Measurements from ENCODE around the gene USP37.
"Not testable (repeated sequence)": the region's sequence is repeated elsewhere in the genome, so short reads cannot be mapped to it uniquely, and the experiment has no call there.

USP37 gene

DNA sequence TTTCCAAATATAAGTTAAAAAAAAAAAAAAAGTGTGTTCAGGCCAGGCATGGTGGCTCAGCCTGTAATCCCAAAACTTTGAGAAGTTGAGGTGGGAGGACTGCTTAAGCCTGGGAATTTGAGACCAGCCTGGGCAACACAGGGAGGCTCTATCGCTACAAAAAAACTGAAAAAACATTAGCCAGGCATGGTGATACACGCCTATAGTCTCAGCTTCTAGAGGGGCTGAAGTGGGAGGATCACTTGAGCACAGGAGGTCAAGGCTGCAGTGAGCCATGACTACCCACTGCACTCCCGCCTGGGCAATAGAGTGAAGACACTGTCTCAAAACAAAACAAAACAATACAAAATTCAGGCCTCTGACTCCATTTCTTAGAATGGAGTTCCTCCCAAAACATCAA is 9.2 kb downstream of the USP37 start:
- Histone ChIP-seq H3K4me3 (no peak overlapping the region), H3K4me2 (no peak overlapping the region), H3K36me3 (peaks cover 87% of the 10 kb centered on the region), H3K27me3 (no peaks in the 10 kb centered on the region), H3K4me1 (peaks cover 7% of the 10 kb centered on the region; the same call in 1 of the 2 replicates), H4K20me1 (peaks cover 37% of the 10 kb centered on the region), H3K27ac (no peak overlapping the region), H3K9ac (no peak overlapping the region), H3K9me3 (no peaks in the 10 kb centered on the region)
- TF ChIP-seq Cebpa-rat (IDR thresholded peaks at IDR 0.05) = no peak

DNA sequence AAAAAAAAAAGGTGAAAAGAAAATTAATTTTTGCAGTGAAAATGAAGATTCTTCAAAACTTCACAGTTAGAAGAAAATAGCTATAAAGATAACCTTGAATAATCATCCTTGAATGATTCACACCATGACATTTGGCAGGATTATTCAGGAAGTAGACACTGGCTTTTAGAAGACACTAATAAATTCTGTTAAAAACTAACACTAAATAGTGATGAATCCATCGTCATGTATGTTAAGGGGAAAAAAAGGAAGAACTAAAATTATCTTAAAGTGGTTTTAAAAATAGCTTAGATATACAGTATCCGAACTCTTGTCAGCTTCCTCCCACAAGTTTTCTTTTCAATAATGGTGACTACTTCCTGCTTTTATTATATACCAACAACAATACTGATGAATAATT is 10.2 kb downstream of the USP37 start:
- Histone ChIP-seq H3K4me3 (no peak overlapping the region), H3K9ac (no peak overlapping the region), H3K27me3 (no peaks in the 10 kb centered on the region), H3K9me3 (no peaks in the 10 kb centered on the region), H3K36me3 (peaks cover 87% of the 10 kb centered on the region), H4K20me1 (peaks cover 27% of the 10 kb centered on the region), H3K27ac (no peak overlapping the region), H3K4me1 (peaks cover 7% of the 10 kb centered on the region; the same call in 1 of the 2 replicates), H3K4me2 (no peak overlapping the region)
- TF ChIP-seq Cebpa-rat (IDR thresholded peaks at IDR 0.05) = no peak

DNA sequence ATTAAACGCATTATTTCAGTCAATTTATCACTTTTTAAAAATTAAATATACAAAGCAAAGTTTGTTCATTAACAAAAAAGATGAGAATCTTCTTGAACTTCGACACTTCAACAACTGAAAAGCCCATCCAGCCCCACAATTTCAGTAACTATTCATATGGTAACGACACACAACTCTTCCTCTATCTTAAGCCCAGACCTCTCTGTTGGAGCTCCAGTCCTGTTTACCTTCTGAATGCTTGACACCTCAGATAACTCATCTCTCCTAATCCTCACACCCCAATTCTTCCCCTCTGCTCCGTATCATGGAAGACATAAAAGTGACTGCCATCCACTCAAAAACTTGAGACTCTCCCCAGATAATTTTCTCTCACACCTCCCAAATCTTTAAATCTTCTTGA is 12.6 kb downstream of the USP37 start:
- Histone ChIP-seq H3K36me3 (peaks cover 86% of the 10 kb centered on the region), H3K9ac (no peak overlapping the region), H3K4me3 (no peak overlapping the region), H4K20me1 (peaks cover 5% of the 10 kb centered on the region; the same call in 1 of the 2 replicates), H3K27ac (no peak overlapping the region), H3K4me2 (no peak overlapping the region), H3K27me3 (no peaks in the 10 kb centered on the region), H3K4me1 (peaks cover 7% of the 10 kb centered on the region; the same call in 1 of the 2 replicates), H3K9me3 (no peaks in the 10 kb centered on the region)
- no peak for TF ChIP-seq Cebpa-rat (IDR thresholded peaks at IDR 0.05)

DNA sequence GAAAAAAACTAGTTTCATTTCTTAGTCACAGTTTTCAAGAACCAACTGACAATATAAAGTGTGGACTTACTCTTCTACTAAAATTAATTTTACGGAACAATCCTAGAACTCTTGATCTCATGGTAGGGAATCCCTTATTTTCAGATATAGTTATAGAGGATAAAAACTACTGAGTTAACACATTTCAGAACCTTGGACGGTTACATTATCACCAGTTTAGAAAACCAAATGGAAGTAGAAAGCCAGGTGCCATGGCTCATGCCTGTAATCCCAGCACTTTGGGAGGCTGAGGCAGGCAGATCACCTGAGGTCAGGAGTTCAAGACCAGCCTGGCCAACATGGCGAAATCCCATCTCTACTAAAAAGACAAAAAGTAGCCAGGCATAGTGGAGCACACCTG is 13.9 kb downstream of the USP37 start:
- not testable (repeated sequence) for H3K27ac ChIP-seq, H4K20me1 ChIP-seq, H3K4me2 ChIP-seq, H3K27me3 ChIP-seq, H3K9ac ChIP-seq, H3K4me1 ChIP-seq, H3K4me3 ChIP-seq, H3K9me3 ChIP-seq
- H3K36me3 ChIP-seq = peaks cover 82% of the 10 kb centered on the region

DNA sequence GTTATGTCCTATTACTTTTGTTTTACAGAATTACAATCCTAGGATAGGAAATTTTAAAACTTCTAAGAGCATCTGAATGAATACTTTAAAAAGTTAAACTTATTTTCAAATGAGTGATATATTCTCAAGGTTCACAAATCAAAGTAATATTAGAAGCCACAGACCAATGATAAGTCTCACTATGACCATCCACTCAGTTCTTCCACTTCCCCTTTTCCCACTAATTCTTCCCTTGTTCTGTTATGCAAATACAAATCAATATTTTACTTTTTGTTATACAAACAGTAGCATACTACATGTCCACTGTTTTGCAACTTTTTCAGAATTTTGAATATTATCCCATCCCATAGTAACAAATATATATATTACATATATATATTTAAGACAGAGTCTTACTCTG is 20.2 kb downstream of the USP37 start:
- Histone ChIP-seq H3K27ac (no peak overlapping the region), H4K20me1 (no peaks in the 10 kb centered on the region), H3K27me3 (no peaks in the 10 kb centered on the region), H3K36me3 (peaks cover 89% of the 10 kb centered on the region), H3K9ac (no peak overlapping the region), H3K4me2 (no peak overlapping the region), H3K9me3 (no peaks in the 10 kb centered on the region), H3K4me3 (no peak overlapping the region), H3K4me1 (no peaks in the 10 kb centered on the region)
- TF ChIP-seq Cebpa-rat (IDR thresholded peaks at IDR 0.05) = no peak

DNA sequence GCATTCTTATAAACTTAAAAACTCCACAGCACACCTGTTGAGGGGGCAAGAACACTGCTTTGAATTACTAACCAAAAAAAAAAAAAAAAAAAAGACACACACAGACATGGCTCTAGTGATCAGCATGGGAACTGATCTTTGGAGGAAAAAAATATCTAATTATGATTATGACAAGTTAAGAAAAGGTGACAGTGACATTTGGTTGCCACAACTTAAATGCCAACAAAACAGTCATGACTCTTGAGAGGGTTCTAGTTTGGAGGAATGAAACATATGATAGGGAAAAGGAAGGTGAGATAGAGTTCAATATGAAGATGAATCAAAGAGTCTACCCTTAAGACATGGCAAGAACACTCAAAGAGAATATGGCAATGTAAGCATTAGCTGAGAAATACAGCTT is 20.6 kb downstream of the USP37 start:
- H3K9ac ChIP-seq = no peak overlapping the region
- no peak overlapping the region for H3K4me3 ChIP-seq
- no peaks in the 10 kb centered on the region for H4K20me1 ChIP-seq
- no peaks in the 10 kb centered on the region for H3K4me1 ChIP-seq
- H3K27me3 ChIP-seq = no peaks in the 10 kb centered on the region
- no peak overlapping the region for H3K4me2 ChIP-seq
- no peak overlapping the region for H3K27ac ChIP-seq
- no peaks in the 10 kb centered on the region for H3K9me3 ChIP-seq
- no peak for TF ChIP-seq Cebpa-rat (IDR thresholded peaks at IDR 0.05)
- H3K36me3 ChIP-seq = peaks cover 89% of the 10 kb centered on the region

DNA sequence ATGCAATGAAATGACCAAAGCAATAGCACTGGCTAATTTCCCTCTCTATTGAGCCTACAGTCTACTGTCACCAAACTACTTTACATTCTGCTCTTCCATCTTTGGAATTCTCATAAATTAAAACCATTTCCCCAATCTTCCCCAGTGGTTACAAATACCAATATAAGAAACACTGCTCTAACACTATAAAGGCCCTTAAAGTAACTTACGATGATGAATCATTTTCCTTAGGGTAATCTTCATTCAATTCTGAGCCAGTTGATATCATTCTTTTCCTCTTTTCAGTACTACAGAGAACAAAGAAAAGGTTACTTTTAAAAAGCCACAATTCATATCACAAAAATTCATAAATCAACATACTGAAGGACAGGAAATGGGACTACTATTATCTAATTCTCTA is 22.1 kb downstream of the USP37 start:
- no peaks in the 10 kb centered on the region for H3K27me3 ChIP-seq
- H3K9ac ChIP-seq = no peak overlapping the region
- peaks cover 89% of the 10 kb centered on the region for H3K36me3 ChIP-seq
- H3K9me3 ChIP-seq = no peaks in the 10 kb centered on the region
- no peak overlapping the region for H3K27ac ChIP-seq
- no peak overlapping the region for H3K4me3 ChIP-seq
- H3K4me2 ChIP-seq = no peak overlapping the region
- H3K4me1 ChIP-seq = no peaks in the 10 kb centered on the region
- no peaks in the 10 kb centered on the region for H4K20me1 ChIP-seq
- TF ChIP-seq Cebpa-rat (IDR thresholded peaks at IDR 0.05) = no peak

DNA sequence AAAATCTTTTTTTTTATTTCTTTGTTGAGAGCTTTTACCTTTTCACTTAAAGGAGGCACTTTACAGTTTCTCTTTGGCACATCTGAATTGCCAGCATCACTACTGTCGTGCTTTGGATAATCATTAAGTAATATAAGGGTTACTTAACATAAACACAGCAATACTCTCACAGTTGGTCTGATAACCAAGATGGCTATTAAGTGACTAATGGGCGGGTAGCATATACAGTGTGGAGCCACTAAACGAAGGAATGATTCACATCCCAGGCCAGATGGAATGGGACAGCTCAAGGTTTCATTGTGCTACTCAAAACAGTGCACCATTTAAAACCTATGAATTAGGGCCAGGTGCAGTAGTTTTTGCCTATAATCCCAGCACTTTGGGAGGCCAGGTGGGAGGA is 28.1 kb downstream of the USP37 start:
- no peak for TF ChIP-seq Cebpa-rat (IDR thresholded peaks at IDR 0.05)
- Histone ChIP-seq H3K36me3 (peaks cover 100% of the 10 kb centered on the region), H3K4me1 (no peaks in the 10 kb centered on the region), H3K4me3 (no peak overlapping the region), H3K9ac (no peak overlapping the region), H3K27ac (no peak overlapping the region), H4K20me1 (peaks cover 28% of the 10 kb centered on the region; the same call in 1 of the 2 replicates), H3K9me3 (no peaks in the 10 kb centered on the region), H3K4me2 (no peak overlapping the region), H3K27me3 (no peaks in the 10 kb centered on the region)

DNA sequence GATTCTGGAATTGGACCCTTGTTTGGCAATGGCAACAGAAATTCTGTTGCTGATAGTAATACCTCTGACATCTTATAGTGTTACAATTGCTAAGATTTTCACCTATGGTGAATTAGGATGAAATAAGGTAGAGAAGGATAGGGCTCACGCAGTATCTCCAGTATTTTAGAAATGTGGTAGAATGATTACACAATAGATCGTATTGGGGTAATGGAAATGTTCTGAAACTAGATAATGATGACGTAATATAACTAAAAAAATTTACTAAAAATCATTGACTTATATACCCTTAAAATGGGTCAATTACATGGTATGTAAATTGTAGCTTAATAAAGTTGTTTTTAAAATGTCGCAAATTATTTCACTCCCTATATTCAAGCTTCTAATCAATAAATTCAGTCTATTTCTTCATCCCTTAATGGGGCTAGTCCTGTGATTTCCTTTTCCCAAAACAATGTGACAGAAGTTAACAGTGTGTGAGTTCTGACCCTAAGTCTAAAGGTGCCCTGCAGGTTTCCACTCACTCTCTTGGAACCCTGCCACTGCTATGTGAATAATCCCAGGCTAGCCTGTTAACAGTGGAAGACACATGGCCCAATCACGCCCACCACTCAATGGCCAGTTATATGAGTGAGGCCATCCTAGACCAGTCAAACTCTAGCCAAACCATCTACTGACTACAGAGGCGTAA is 31.2 kb downstream of the USP37 start:
- Histone ChIP-seq H3K9ac (no peak overlapping the region), H3K9me3 (no peaks in the 10 kb centered on the region), H3K4me1 (no peaks in the 10 kb centered on the region), H3K4me2 (no peak overlapping the region), H4K20me1 (peaks cover 28% of the 10 kb centered on the region; the same call in 1 of the 2 replicates), H3K27ac (no peak overlapping the region), H3K36me3 (peaks cover 100% of the 10 kb centered on the region), H3K4me3 (no peak overlapping the region), H3K27me3 (no peaks in the 10 kb centered on the region)
- TF ChIP-seq Cebpa-rat (IDR thresholded peaks at IDR 0.05) = no peak

DNA sequence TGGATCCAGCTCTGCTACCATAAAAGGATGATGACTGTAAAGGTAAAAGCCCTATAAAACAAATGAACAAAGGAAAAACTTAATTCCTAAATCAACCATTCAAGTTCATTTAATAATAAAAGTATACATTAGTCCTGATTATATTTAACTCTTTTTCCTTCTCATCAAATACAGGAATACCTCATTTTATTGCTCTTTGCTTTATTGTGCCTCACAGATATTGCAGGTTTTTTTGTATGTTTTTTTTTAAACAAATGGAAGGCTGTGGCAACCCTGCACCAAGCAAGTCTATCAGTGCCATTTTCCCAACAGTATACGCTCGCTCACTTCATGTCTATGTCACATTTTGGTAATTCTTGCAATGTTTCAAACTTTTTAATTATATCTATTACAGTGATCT is 38.2 kb downstream of the USP37 start:
- Histone ChIP-seq H3K27ac (no peak overlapping the region), H3K9me3 (peaks cover 43% of the 10 kb centered on the region), H4K20me1 (no peaks in the 10 kb centered on the region; the same call in 1 of the 2 replicates), H3K9ac (no peak overlapping the region), H3K36me3 (peaks cover 100% of the 10 kb centered on the region), H3K4me1 (no peaks in the 10 kb centered on the region), H3K4me2 (no peak overlapping the region), H3K27me3 (no peaks in the 10 kb centered on the region), H3K4me3 (no peak overlapping the region)
- no peak for TF ChIP-seq Cebpa-rat (IDR thresholded peaks at IDR 0.05)

DNA sequence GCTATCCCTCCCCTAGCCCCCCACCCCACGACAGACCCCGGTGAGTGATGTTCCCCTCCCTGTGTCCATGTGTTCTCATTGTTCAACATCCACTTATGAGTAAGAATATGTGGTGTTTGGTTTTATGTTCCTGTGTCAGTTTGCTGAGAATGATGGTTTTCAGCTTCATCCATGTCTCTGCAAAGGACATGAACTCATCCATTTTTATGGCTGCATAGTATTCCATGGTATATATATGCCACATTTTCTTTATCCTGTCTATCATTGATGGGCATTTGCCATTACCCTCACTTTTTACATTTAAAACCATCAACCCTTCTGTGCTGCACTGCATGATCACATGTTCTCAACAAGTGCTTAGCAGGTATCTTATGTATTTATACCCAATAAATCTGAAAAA is 39.7 kb downstream of the USP37 start:
- not testable (repeated sequence) for H3K27me3 ChIP-seq, H4K20me1 ChIP-seq, H3K4me1 ChIP-seq, H3K4me2 ChIP-seq, H3K9ac ChIP-seq, H3K27ac ChIP-seq, H3K4me3 ChIP-seq
- peaks cover 53% of the 10 kb centered on the region for H3K9me3 ChIP-seq
- H3K36me3 ChIP-seq = peaks cover 100% of the 10 kb centered on the region

Data from BLaER1 (cell line).